Cerebellar nuclear complex (tissue), 1 donor: ENCODE measurements around the gene SLC26A11.
"Not testable (repeated sequence)": the region's sequence is repeated elsewhere in the genome, so short reads cannot be mapped to it uniquely, and the experiment has no call there.

Source experiments
- DNase-seq, 2 experiments: peaks; one replicate each; lab custom pipeline; 2025; lab: John Stamatoyannopoulos, UW

The SLC26A11 gene

GRCh38 chr17:80261159-80261894 lies 41.1 kb downstream of the SLC26A11 start:
- DNase-seq = no peak

GRCh38 chr17:80261895-80262279 lies 41.7 kb downstream of the SLC26A11 start:
- no peak for DNase-seq

- DNase-seq = no peak
These were observed 42.1 kb downstream of the SLC26A11 start for GRCh38 chr17:80262291-80262690.

GRCh38 chr17:80262775-80263244 lies 42.6 kb downstream of the SLC26A11 start:
- no peak for DNase-seq

- DNase-seq = no peak
These were observed 43.3 kb downstream of the SLC26A11 start for GRCh38 chr17:80263253-80264204.

GRCh38 chr17:80264205-80265075 lies 44.2 kb downstream of the SLC26A11 start:
- no peak for DNase-seq

GRCh38 chr17:80265205-80266068 lies 45.2 kb downstream of the SLC26A11 start:
- no peak for DNase-seq

- no peak for DNase-seq
These were observed 47.2 kb downstream of the SLC26A11 start for GRCh38 chr17:80267391-80267790.

GRCh38 chr17:80268427-80268826 lies 48.2 kb downstream of the SLC26A11 start:
- no peak for DNase-seq

- DNase-seq = no peak
These were observed 49.2 kb downstream of the SLC26A11 start for GRCh38 chr17:80269405-80269807.

- DNase-seq = no peak
These were observed 49.9 kb downstream of the SLC26A11 start for GRCh38 chr17:80270104-80270503.

GRCh38 chr17:80270836-80271235 lies 50.6 kb downstream of the SLC26A11 start:
- DNase-seq = no peak

GRCh38 chr17:80272366-80272765 lies 52.1 kb downstream of the SLC26A11 start:
- no peak for DNase-seq

- DNase-seq = no peak
These were observed 54.1 kb downstream of the SLC26A11 start for GRCh38 chr17:80274331-80274730.

GRCh38 chr17:80274871-80275449 lies 54.7 kb downstream of the SLC26A11 start:
- no peak for DNase-seq

GRCh38 chr17:80275857-80276256 lies 55.6 kb downstream of the SLC26A11 start:
- DNase-seq = not testable (repeated sequence)

GRCh38 chr17:80277751-80278671 lies 57.8 kb downstream of the SLC26A11 start:
- no peak for DNase-seq

GRCh38 chr17:80279895-80280294 lies 59.7 kb downstream of the SLC26A11 start:
- DNase-seq = no peak

- DNase-seq = no peak
These were observed 61.3 kb downstream of the SLC26A11 start for GRCh38 chr17:80281516-80281915.
